Fibroblast of peridontal ligament (primary cell): ENCODE measurements around the gene ZDHHC7.
A peak's percentile ranks its signal among the peaks of the same experiment; 100 is the strongest.

Experiments used
- DNase-seq: peaks from one replicate; pipeline ENCODE4 v3.0.0-alpha.2; 2010; ENCODE audit errors: extremely low read depth

ZDHHC7 gene

DNA sequence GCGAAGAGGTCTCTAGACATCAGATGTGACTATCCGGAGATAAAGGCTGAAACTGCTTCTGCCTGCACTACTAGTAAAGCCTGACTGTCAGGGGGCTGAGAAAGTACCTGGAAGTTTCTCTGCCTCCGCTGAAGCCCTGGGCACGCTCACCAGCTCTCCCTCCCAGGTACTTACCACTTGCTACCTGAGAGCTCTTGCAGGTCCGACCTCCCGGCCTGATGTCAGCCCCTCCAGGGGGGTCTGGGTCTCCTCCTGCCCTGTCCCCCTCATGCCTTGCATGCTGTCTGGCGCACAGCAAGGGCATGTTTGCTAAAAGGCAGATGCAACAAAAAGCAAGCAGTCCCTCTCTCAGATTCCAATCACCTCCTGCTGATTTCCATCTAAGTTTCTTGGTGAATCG, 17.4 kb downstream of the ZDHHC7 start:
- no peak for DNase-seq

DNA sequence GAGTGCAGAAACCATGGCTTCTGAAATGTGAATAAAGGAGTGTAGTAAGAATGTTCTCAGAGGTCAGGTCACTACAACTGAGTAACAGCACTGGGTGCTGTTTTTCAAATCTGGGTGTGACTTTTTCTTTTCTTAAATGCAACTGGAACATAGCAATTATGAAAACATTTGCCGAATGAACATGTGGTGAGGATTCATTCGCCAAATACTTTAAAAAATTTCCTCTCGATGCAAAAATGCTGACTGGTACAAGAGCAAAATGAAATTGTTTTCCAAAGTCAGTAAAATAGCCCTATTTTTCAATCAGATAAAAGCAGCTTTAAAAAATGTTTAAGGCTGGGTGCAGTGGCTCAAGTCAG, 18.6 kb downstream of the ZDHHC7 start:
- DNase-seq = peak; percentile 79

DNA sequence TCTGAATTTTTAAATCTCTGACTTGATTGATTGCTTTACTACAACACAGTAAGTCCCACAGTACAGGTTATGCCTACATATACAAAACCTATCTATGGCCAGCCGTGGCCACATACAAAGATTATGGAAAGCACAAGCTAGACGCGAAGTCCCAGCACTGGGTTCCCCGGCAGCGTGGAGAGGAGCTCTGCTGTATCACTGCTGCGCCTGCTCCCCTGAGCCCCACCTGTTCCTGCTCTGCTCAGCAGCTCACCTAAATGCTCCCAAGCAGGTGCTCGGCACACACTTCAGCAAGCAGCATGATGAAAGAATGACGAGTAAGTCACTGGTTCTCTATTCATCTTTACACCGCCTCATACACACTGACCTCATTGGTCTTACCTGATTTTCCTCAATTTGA, 20.6 kb downstream of the ZDHHC7 start:
- DNase-seq = no peak

DNA sequence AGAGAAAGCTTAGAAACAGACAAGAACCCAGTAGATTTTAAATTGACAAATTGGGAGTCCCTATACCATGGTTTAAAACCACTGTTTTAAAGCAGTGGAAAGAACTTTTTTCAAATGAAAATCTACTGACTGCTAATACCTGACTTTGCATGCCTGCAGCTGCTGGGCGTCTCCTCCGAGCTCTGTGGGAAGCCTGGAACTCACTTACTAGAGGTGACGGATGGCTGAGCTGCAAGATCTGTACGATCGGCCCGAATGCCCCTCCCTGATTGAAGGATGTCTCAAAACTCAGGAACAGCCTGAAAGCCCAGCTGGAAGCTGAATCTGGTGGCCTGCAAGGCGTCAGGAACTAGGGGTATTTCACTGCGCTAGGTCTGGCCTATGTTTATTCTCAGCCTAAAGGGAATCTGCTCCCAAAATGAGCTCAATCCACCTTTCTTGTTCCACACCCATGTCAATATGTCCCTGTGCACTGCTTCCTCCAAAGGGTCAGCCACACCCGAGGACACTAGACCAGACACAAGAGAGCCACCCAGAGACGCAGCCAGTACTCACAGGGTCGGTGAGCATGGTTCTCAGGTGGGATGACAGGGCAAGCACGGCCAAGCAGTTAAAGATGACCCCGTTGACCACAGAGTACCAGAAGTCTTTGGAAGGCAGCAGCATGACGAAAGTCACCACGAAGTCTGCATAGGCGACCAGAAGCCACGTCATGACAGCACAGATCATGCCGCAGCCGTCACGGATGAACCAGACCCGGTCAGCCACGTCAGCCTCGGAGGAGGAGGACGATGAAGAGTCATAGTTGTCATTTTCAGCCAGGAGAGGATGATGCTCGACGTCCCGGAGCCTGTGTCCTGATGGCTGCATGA, 21.4 kb downstream of the ZDHHC7 start:
- DNase-seq = no peak

DNA sequence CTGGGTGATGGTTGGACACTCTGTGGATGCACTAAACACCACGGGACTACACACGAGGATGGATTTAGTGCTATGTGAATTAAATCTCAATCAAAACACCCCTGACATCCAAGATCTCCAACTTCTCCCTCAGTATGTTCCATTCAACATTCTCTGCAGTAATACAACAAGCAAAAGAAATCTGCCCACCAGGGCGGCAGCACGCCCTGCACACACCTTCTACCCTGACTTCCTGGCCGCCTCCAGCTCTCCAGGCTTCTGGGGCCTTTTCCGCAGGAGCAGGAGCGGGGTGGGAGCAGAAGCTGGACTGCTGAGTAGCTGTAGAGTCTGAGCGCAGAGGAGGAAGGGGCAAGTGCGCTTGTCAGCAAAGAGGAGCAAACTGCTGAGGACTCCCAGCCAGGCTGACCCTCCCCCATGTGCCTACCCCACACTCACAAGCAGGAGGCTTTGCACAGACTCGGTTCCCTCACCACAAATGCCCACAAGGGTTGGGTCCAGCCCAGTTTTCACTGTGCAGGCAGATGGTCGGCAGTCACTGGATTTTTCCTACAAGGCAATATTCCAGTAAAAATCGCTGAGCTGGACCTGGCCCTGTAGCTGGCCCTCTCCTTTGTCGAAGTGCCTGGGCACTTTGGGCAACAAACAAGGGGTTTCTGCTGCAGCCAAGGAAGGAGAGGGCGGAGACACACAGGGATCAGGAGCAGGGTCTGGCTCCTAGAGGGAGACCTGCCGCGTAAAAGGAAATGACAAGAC, 22.8 kb downstream of the ZDHHC7 start:
- DNase-seq = no peak

DNA sequence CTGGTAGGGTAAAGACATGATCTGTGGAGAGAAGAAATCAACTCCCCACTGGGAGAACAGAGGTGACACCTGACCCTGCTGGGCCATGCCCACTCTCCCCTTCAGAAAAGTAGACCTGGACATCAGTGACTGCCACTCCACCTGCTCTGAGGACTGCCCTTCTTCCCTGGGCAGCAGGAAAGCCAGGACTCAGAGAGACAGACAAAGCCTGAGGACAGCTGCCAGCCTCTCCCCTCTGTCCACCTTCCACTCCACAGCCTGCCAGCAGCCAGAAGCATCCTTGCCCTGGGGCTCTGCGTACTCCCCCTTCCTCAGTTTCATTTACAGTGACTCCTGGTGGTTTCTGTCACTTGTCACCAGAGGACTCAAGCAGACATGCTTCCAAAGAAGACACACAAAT, 24.5 kb downstream of the ZDHHC7 start:
- DNase-seq = no peak

DNA sequence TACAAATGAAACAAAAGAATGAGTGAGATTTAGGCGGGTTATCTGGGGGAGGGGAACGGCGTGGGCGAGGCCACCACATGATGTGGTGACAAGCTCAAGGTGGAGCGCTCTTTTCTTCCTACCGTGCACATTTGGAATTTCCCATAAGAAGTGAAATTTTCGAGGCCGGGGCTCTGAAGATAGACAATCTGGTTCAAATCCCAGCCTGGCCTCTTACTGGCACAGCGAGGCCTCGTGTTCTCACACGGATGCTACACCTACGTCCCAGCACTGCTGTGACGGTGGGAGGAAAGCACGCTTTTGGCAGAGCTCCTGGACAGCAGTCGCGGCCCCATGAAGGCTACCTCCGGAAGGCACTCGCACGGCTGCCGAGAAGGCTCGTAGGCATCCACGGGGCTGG, 25.2 kb downstream of the ZDHHC7 start:
- DNase-seq = no peak

DNA sequence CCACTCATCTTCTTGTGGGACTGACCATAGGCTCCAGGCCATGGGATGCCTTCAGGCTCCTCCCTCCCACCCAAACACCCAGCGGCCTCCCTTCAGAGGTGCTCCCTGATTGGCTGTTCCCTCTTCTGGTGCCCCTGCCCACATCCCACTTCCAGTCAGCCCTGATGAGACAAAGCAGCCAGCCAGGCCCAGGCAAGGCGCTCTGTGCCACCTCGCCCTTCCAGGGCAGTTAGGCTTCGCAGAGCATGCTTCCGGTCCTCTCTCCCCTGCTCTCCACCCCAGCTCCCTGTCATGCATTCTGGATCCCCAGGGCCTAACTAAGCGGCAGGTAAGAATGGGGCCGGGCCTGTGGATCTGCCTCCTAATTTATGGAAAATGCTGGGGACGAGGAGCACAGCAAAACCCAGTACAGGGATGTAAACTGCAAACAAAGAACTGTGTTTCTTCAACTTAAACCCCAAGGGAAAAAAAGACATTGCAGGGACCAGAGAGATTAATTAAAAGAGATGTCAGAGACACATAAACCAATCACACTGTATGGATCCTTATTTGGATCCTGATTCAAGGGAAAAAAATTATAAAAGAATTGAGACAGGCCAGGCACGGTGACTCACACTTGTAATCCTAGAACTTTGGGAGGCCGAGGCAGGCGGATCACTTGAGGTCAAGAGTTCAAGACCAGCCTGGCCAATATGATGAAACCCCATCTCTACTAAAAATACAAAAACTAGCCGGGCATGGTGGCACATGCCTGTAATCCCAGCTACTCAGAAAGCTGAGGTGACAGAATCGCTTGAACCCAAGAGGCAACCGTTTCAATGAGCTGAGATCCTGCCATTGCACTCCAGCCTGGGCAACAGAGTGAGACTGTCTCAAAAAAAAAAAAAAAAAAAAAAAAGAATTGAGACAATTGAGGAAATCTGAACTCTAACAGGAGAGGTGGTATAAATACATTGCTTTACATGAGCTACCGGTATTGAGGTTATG, 26.0 kb downstream of the ZDHHC7 start:
- peak; percentile 95 for DNase-seq

DNA sequence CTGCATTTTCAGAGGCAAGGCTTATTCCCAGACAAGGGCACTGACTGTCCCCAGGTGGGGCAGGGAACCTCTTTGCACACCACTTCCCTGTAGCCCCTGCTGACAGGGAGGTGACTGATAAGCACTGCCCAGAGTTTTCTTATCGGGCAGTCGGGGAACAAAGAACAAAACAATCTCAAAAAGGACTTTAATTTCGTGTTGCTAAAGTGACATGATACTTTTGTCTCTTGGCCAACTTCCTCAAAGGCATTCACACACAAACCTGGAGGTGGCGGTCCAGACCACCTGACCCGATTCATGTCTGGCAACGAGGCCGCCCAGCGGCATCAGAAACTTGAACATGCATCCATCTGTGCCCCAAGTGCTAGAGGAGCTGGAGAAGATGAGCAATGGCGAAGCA, 28.9 kb downstream of the ZDHHC7 start:
- no peak for DNase-seq

DNA sequence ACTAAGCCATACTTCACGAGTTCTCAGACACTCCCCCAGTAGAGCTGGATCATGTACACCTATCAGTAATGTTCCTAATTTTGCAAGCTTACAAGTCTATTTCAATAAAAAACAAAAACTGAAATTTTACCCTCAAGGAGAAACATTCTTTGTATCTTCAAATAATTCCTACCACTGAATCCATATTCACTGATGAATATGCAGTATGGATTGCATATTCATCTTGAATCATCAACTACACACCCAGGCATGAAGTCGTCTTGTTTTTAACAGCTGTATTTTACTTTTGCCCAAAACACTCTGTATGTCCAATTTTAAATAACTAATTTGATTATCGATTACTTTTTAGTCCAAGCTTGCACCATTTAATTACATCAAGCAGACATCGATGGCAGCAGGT, 31.8 kb downstream of the ZDHHC7 start:
- no peak for DNase-seq

DNA sequence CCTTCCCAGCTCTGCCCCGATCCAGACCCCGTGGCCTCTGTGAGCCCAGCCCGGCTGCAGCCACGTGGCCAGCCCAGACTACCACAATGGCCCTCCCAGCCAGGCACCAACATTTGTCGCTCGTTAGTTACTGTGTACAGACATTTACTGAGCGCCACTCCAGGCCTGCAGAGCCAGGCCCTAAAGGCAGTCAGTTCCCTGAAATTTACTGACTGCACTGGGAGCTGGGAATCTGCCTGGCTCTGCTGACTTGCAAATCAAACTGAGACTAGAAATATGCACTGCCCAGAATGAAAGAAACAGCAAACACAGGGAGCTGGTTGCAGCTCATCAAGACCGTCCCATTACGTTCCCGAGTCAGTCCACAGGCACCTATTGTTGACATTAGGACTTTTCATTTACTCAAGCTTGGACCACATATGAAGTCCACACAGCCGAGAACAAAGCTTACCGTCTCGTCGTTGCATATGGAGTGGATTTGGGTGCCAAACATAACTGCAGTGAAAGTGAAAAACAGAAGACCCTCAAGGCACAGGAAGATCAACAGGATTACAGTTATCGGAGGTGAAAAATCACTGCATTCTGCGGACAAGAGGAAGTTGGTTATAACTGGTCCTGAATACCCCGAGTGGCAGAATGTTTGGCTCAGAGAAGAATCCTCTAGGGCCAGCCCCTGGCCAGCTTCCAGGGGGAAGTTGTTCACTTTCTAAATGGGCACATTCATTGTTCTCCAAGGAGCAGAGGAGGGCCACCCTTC, 34.5 kb downstream of the ZDHHC7 start:
- DNase-seq = no peak

DNA sequence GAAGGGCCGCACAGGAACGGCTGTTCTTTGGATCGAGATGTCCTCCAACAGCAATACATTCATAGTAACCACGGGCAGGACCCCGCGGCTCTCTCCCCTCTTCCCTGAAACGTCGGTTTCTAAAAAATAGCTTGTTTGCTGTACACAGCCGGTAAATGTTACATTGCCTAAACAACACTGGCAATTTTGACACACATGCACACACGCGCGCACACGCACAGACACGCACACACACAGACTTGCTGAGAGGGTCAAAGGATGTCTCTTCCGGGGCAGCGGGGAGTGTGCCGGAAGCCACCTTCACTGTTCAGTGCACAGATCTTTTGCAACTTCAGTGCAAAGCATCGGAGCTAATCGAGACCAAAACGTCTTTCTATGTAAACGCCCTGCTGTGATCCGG, 35.8 kb downstream of the ZDHHC7 start:
- DNase-seq = no peak

DNA sequence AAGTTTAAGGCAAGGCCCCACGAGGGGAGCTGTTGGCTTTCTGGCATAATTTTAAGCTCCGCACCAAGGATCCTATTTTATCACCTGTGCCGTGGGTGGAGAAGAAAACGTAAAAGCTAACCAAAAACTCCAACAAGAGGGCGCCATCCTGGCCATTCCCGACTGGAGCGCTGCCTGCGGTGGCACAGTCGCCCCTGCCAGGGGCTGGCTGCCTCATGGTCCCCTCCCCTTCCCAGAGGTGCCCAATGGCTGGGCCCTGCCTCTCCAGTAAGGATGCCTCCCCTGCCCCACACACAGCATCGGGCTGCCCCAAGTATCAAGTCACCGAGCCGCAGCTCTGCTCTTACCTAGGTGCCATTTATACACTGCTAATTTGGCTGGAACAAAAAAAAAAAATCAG, 36.3 kb downstream of the ZDHHC7 start:
- DNase-seq = no peak

DNA sequence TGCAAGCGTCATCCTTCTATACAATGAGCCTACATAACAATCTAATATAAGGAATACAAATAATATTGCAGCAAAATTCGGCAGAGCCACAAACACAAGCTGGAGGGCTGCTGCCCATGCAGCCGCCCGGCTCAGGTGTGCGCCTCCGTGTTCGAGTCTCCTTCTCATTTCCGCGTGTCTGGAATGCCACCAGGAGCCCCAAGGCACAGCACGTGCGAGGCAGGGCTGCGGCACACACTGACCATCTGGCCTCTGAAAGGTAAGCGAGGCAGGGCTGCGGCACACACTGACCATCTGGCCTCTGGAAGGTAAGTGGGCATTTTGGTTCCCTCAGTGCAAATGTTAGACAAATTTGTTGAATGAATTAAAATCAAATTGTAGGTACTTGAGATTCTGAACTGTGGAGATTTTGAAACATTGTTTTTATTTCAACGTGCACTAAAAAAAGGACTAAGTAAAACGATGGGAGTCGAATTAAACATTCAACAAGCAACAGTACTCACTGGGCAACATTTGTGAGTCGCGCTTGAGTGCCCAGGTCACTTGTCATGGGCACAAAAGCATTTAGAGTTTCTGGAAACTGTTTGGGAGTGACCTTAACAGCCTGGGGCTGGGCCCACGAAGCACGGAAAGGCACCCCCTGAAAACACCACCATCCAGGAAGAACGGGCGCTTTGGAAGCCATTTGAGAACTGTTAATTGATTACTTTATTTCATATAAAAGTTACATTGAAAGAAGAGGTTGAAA, 37.4 kb downstream of the ZDHHC7 start:
- DNase-seq = no peak

DNA sequence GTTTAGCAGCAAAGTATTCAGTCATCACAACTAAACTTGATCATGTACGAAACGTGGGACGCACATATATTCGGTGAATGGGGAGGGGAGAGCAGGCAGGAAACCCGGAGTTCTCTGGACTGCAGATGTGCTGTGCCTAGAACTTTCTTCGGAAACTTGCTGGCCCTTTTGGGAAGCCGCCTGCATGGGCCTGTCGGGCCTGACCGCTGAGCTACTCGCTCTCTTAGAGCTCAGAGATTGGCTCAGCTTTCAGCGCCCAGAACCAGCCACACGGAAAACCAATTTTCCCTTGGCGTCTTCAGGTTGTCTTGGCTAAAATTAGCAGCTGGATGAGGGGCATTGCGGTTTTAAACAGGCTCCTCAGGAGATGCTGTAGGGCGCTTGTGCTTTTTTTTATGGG, 38.1 kb downstream of the ZDHHC7 start:
- DNase-seq = no peak

DNA sequence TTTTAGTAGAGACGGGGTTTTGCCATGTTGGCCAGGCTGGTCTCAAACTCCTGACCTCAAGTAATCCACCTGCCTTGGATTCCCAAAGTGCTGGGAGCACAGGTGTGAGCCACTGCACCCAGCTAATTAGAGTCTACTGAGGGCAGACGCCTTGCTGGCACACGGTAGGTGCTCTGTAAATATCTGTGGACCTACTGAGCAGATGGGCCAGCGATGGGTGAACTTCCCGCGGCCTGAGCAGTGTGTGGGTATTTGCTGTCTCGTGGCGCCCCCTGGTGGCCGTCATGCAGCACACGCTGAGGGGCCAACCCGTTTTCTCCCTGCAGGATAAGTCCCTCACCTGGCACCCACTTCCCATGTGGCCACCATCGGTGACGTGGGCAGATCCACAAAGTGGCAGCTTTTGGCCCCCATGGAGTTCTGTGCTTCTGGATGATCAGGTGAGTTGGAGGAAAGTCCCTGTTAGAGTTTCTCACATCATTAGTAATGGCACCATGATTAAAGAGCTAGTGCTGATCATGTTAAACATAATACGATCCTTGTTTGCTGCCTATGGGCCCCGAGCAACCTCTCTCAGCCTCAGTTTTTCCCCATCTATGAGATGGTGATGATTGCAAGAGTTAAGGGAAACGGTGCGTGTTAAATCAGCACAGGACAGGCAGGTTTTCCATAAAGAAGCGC, 40.7 kb downstream of the ZDHHC7 start:
- DNase-seq = peak; percentile 68

DNA sequence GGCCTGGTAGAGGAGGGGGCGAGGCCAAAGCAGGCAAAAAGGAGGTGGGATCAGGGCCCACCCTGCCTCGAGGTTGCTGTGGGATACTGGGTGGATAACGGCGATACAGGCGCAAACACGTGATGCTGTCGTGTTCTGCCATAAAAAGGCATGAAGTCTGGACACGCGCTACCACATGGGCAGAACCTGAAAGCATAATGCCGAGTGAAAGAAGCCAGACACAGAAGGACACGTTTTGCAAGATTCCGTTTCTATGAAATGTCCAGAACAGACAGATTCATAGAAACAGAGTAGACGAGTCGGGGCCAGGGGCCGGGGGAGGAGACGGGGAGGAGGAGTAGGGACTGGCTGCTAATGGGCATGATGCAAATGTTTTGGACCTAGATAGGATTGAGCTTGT, 43.5 kb downstream of the ZDHHC7 start:
- no peak for DNase-seq

DNA sequence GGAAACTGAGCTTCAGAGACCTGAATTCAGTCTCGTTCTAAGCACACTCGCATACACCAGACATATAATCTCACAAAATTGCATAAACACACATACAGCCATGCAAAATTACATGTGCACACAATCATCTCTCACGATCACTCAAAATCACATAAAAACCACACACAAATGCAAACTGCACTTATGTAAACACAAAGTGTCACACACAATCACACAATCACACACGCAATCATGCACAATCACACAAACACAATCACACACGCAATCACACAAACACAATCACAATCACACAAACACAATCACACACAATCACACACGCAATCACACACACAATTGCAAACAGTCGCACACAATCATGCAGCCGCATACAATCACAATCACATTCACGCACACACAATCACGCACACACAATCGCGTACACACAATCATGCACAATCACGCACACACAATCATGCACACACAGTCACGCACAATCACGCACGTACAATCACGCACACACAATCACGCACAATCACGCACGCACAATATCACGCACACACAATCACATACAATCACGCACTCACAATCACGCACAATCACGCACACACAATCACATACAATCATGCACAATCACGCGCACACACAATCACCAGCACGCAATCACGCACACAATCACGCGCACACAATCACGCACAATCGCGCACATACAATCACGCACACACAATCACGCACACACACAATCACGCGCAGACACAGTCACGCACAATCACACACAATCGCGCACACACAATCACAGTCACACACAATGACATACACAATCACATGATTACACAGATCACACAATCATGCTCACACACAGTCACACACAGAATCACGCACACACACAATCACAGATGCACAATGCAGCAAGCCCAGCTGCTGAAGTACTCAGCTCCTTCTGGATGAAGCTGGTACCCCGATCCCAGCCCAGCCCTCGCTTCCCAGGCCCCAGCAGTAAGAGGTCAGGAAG, 45.6 kb downstream of the ZDHHC7 start:
- no peak for DNase-seq
